SKM-1 treated with dmso at 0.1 percent for 144 hours (cell line): ENCODE results near the gene SPART.
A peak's percentile ranks its signal among the peaks of the same experiment; 100 is the strongest.

Experiments
- DNase-seq: peaks from one replicate; lab custom pipeline; 2025; ENCODE audit not compliant: unreplicated experiment; lab: John Stamatoyannopoulos, UW

SPART gene, protein sequence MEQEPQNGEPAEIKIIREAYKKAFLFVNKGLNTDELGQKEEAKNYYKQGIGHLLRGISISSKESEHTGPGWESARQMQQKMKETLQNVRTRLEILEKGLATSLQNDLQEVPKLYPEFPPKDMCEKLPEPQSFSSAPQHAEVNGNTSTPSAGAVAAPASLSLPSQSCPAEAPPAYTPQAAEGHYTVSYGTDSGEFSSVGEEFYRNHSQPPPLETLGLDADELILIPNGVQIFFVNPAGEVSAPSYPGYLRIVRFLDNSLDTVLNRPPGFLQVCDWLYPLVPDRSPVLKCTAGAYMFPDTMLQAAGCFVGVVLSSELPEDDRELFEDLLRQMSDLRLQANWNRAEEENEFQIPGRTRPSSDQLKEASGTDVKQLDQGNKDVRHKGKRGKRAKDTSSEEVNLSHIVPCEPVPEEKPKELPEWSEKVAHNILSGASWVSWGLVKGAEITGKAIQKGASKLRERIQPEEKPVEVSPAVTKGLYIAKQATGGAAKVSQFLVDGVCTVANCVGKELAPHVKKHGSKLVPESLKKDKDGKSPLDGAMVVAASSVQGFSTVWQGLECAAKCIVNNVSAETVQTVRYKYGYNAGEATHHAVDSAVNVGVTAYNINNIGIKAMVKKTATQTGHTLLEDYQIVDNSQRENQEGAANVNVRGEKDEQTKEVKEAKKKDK

DNA sequence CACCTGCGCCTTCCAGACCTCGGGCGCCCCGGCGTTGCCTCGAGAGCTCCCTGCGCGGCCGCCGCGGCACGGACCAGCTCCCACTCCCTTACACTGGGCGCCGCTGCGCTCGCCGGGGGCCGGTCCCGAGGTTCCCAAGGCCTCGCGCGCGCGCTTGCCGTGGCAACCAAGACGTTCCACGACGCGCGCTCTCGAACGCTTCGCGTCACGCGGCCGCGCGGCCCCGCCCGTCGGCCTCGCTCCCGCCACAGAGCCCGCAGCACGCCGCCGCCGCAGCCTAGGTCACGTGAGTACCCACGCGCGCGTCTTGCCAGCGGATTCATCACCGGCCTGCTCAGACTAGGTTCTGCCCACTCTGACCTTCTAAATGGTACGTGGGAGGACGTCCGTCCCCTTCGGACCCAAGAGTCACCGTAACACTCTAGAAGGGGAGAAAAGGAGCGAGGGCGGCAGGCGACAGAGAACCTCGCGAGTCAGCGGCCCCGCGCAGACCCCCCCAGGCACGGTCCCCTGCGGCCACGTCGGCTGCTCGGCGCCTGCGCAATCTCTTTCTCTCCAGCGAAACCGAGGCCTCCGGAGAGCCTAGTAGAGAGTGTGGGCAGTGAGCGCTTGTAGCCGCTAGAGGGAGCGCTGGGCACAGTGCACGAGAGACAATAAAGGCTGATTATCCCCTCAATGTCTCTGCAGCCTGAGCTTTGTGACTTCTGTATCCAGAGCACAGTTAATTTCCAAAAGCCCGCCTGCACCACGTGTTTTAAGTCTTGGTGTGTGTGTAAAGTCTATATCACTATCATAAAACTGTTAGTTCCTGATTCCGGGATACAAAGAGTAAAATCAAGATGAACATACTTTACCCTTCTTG is at the start of gene SPART:
SPART (minus strand) TSS at position 173 of the 862 bp plus-strand sequence. CDS start 10,564 bp downstream, outside the sequence.
- peak; percentile 89 for DNase-seq

DNA sequence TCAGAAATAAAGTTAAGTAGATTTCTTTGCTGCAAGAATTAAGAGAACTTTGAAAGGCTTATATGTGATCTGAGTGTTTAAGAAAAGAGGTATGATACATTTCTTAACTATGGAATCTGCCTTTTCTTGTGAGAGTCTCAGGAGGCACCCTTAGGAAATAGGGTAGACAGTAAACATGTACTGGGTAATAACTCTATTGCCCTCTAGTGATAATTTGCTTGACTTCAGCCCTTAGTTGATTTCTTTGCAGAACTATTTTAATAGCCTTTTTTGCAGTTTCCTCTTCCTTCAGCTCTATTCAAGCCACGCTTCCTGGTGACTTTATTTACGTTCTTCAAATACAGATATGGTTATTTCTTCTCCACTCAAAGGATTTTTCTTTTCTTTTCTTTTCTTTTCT is 49.1 kb upstream of the SPART start:
- peak; percentile 61 for DNase-seq

DNA sequence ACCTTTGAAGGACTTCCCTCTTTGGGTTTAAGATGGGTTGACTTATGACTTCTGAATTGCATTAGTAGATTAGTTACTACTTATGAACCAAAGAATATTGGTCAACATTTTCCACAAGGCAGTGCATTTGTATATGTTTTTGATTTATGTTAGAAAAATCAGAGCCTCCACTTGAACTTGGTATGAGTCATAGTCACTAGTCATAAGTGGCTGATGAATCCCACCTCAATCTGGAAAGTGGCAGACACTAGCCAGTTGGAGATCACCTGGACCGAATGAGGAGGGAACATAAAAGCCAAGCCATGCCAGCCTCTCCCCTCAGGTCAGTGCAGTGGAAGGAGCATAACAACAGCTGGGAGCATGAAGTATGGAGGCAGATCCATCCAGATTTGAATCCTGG is 39.3 kb upstream of the SPART start:
- no peak for DNase-seq

DNA sequence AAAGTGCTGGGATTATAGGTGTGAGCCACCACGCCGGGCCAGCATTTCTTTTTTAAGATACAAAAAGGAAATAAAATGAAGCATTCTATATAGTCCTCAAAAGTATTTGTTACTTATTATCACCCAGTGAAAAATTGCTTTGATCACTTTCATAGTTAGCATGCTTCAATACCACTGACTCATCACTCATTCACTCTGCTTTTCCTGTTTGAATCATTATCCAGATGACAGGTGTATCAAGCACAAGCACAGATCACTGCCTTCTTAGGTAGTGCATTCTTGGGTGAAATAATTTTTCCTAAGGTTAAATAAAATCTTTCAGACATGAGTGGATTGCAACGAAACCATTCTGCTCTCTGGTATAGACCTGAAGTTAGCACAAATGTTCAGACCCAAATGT is 35.8 kb upstream of the SPART start:
- no peak for DNase-seq

DNA sequence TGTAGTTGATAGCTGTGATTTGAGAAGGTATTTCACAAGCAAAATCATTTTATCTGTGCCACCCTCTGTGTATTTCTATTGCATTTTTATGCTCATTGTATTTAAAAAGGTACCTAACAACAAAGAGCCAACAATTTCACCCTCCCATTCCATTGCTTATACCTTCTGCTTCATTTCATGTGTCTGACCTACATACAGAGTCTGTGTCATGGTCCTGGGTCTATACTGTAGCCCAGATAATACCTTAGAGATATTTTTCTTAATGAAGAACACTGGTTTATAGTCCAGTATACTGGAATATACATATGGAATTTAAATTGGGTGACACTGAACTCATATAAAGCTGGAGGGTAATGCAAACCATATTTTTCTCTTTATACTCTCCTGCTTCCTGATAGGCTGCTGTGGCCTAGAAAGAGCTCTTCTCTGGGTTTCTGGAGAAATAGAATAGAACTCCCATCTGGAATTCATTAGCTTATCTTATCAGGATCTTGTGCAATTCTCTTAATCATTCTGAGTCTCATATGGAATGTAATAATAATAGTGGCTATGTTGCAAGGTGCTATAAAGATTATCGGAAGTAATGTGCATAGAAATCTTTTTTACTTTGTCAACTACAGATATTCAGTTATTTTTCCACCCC is 31.8 kb upstream of the SPART start:
- DNase-seq: no peak

DNA sequence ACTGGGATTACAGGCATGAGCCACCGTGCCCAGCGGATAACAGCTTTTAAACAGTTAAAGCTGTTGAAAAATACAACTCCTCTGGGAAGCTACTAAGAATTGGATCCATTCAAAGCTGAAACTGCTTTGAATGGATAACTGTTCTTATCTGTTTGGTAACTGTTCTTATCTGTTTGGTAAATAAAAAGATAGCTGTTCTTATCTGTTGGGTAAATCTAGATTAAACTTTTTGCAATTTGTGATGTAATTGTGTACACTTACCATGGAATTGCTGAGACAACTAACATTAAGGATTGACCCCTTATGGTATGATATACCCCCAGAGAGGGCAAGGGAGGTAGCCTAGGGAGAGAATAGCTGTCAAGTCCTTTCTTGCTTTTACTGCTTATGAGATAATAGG is 27.9 kb upstream of the SPART start:
- DNase-seq: no peak

DNA sequence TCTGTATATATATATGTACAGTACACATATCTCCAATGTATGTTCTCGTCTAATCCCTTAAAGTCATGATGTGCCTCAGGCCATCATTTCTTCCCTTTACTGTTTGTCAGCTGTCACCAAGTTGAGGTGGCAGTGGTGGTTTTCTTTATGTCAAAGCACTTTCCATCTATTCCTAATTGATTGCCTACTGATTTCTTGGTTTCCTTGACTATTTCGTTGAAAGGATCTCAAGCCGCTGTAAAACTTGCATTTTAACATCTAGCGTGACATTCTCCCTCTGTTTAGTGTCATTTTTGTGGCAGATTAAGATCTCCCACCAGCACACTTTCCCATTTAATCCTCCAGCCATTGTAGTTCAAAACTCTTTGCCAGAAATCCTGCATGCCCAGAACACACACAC is 25.0 kb upstream of the SPART start:
- DNase-seq: no peak

DNA sequence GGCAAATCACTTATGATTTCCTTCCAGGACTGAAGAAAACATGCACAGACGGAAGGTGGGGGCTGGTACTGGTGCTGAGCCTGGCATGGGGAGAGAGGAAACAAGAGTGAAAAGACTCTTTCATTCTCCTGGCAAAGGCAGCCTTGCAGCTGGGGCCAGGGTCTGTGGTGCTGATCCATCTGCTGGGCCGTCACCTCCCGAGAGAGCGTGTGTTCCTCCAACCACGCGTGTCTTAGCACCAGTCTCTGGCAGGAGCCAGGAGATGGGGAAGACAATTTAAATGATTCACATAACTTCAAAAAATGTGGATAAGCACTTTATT is 23.9 kb upstream of the SPART start:
- DNase-seq: no peak

DNA sequence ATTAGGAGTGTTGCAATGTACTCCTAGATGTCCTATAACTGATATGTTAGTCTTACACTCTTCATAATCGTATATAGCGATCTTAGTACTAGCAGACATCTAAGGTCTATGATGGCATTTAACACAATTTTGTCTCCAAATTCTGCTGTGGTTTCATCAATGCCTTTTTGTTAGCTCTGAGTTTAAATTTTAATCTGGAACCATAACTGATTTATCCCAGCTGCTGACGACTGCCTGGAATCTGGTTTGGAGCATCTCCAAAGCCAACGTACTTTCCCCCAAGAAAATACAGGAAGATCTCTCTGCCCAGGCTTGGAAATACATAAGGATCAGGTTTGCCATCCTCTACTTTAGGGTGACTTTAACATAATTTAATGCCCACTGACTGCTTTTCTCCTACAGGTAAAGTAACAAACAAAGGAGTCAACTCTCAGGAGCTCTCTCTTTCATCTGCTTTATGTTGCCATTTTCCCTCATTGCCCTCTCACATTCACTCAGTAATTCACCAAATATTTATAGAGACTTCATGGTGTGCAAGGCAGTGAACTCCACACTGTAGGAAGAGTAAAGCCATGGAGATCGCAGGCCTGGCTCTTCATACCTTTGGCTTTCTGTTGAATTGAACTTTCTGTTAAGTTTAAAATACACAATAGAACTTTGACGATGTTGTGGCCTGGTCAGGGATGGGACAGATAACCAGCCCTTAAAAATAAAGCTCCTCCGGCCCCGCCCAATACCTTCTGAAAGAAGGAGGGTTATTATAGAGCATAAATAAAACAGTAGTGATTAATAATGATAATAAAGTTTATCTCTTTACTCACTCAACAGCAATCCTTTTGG is 23.3 kb upstream of the SPART start:
- DNase-seq: no peak

DNA sequence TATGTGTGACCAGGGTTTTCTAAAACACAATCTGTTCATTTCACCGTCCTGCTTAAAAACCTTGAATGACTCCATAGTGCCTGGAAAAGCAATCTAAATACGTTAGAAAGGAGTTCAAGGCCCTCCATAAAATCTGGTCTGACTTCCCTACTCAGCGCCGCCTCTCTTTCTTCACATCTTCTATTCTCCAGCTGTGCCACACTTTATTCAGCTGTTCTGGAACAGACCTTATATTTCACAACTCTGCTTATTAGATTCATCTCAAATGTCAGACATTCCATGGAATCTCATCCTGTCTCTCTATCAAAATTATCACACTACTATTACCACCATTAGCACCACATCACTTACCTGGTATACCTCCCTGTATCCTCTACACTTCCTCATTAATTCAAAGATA is 19.8 kb upstream of the SPART start:
- no peak for DNase-seq

DNA sequence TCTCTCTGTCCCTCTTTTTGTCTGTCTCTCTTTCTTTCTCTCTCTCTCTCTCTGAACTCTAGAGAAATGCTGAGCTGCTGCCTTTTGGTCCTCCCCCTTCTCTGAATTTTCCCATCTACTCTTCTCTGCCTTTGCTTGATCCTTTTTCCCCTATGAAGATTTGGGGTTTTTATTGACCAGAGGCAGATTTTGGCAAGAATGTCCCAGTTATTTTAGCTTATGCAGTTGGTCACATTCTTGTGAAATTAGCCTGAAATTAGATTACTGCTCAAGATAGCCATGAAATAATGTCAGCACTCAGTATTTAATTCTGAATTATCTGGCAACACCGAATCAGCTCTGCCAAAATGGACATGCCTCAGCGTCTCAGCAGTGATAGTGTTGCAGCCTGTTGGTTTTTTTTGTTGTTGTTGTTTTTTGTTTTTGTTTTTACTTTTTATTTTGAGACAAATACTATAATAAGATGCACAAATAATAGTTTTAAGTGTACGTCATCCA is 17.2 kb upstream of the SPART start:
- DNase-seq: no peak

DNA sequence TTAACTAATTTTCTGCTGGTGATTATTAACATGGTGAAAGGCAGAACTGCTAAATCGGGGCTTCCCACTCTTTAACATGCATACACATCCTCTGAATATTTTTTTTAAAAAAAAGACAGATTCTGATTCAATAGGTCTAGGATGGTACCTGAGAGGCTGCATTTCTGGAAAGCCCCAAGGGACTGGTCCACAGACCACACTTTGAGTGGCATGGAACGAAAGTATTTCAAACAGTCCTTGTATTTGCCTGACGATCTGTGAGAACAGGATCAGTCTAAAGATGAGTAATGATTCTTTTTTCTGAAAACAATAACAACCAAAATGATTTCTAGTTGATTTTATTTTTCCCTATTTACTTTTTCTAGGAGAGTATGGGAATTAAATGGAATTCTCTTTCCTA is 16.7 kb upstream of the SPART start:
- no peak for DNase-seq

DNA sequence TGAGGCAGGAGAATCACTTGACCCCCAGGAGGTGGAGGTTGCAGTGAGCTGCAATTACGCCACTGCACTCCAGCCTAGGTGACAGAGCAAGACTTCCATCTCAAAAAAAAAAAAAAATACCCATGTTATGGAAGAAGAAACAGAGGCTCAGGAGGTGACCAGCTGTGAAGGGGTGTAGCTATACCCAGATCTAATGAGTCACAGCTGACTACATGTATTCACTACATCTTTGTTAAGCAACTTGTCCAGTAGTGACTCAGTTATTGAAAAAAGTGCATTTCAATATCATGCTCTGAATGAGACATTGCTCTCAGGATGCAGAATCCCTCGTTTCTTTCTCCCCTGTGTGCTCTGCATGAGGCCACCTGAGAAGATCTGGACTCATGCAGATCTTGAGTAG is 16.1 kb upstream of the SPART start:
- peak; percentile 0 for DNase-seq

DNA sequence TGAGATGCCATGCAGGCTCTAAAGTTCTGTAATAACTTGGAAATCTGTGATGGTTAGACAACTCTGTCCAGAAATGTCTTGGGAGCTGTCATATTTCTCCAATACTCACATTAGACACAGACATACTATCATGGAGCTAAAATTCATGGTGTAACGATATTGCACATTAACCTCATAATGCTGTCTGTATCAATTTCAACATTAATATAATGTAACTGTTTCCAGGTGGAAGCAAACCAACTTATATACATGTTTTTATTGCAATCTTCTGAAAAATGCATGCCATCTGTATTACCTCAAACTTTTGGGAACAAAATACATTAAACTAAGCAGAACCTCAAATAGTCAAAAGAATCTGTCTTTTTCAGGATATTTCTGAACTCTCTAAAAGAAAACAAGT is 14.7 kb upstream of the SPART start:
- DNase-seq: no peak

DNA sequence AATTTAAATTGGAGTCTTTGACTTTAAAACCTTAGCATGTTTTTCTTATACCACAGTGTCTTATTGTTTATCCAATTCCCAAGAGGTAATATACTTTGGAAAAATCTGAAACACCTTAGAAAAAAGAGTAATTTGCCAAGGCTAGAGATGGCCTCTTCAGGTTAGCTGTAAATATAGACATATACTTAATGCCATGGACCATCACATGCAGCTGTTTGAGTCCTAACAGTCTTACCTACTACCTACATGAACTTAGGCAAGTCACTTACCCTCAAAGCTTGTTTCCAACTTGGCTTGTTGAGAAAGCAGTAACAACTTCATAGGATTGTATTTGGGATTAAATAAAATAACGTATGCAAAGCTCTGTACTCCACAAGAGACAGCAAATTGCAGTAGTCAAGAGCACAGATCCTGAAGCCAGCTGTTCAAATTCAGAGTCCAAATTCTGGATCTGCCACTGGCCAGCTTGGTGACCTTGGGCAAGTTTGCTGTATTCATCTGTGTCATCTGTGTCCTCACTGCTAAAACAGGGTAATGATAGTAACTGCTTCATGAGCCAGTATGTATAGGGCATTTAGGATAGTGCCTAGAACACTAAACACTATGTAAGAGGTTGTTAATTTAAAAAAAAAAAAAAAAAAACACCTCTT is 13.2 kb upstream of the SPART start:
- DNase-seq: no peak

DNA sequence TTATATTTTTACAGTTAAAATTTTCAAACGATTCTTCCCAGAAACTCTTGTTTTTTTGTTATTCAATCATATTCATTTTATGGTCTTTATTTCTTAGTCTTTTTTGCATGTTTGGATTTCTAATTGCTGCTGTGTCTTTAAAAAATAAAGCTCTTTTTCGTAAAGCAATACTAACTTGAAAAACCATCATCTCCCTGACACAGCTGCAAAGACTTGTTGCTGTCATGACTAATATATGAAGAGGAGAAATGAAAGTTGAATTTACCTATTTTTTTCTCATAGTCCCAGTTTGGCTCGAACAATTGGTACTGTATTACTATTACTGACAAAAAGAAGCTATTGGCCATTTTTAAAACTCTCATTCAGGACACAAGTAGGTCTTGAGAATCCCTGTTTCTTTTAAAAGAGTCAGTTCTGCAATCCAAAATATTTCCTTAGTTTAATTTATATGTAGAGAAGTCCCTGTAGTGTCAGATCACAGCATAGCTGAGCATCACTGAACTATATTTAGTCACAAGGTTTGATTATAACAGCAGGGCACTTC is 12.1 kb upstream of the SPART start:
- DNase-seq: no peak

DNA sequence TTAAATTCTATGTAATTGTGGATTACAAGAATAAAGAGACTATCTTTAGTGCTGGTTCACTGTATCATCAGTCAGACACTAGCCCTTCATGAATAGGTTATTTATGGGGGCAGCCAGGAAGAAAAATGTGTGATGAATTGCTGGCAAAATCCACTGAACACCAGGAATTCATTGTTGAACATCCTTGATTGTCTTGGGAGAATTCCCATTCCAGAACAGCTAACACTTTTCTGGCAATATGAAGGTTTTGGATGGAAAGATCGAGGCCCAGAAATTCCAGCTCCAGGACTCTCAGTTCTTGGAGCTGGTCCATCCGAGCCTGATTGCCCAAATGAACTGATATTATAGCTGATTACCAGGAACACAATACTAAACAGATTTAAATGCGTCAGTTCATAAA is 11.5 kb upstream of the SPART start:
- no peak for DNase-seq

DNA sequence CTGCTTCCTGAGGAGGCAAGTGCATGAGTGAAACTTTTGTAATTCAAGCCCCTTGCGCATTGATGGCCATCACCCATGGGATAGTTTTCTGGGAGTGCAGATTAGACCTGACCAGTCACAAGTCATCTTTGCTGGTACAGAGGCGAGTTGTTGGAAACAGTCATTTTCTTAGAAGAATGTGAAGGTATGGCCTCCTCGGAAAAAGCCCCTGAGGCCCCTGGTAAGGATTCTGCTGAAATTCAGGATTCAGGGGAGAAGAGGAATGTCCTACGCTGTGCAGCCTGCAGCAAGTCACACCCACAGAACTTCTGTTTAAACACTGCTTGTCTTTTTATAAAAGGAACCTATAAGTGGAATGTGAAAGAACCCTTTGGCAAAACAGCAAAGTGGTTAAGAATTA is 11.0 kb upstream of the SPART start:
- no peak for DNase-seq

DNA sequence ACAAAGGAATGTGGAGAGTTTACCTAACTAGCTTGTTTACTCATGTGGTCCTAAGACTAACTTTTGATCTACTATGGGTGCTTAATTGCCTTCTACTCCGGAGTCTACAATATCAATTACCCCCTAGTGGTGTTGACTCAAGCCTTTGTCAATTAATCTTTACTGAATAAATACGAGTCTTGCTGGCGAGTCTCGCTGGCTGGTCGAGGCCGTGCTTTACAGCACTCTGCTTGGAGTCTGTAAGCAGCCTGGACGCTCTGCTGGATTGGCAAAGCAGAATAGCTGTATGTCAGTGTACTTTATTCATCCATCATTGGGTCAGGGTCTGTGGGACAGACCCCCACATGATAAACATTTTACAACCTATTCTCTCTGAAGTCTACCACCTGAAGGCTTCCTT is 9.9 kb upstream of the SPART start:
- DNase-seq: no peak

DNA sequence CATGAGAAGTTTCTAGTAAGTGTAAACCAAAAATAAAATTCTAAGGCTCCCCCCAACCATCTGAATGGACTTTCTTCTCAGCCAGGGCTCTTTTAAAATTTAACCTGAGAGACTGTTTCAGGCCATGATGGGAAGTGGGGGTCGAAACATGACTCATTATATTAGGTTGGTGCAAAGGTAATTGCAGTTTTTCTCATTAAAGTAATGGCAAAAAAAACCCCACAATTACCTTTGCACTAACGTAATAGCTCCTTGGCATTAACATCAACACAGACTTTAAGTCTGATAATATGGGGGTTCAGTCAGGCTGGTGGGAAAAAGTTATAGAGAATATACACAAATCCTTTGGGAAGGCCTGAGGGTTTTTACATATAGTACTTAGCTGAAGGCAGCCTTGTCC is 9.4 kb upstream of the SPART start:
- no peak for DNase-seq
